Measurements from ENCODE around the gene GRIK4.

- TF ChIP-seq CTCF (conservative IDR thresholded peaks at IDR 0.05 in 1 of 2, IDR thresholded peaks at IDR 0.05 in 1 of 2; ENCODE audit: extremely low read depth in 1 of 2, insufficient read depth in 1 of 2, low read depth in 1 of 2, low read length in 2 of 2) = no peak
- no peak for TF ChIP-seq EZH2 (IDR thresholded peaks at IDR 0.05; ENCODE audit: borderline replicate concordance, low read length)
Measured at GRCh38 chr11:120811199-120811598, 299.7 kb downstream of the GRIK4 start.

All from mammary epithelial cell (primary cell).